Mammary epithelial cell (primary cell): ENCODE data around the gene CPED1.

Experiments
- CTCF ChIP-seq, 2 donors: IDR thresholded peaks in 1 of 2; conservative IDR thresholded peaks in 1 of 2; 2 replicates each; pipeline ENCODE4 v1.5.1; 2011 to 2012; ENCODE audit warnings: inconsistent platforms in 2 of 2, low read length in 2 of 2, mild to moderate bottlenecking in 2 of 2, control low read depth in 1 of 2, low read depth in 1 of 2; ENCODE audit not compliant: insufficient read depth in 1 of 2; ENCODE audit errors: extremely low read depth in 1 of 2
- EZH2 ChIP-seq: IDR thresholded peaks from 2 replicates; pipeline ENCODE4 v1.6.1; 2012; ENCODE audit warnings: low read length, inconsistent platforms, borderline replicate concordance

- no peak for TF ChIP-seq CTCF (conservative IDR thresholded peaks at IDR 0.05 in 1 of 2, IDR thresholded peaks at IDR 0.05 in 1 of 2; ENCODE audit: extremely low read depth in 1 of 2, insufficient read depth in 1 of 2, low read depth in 1 of 2, low read length in 2 of 2)
- TF ChIP-seq EZH2 = no peak
Observed at GRCh38 chr7:121259826-121260225, 271.3 kb downstream of the CPED1 start.
